Hepatic stellate cell (primary cell): ENCODE results near the gene TMED7.

ENCODE experiments used
- DNase-seq: peaks from one replicate; pipeline ENCODE4 v3.0.0; 2011; ENCODE audit warnings: low spot score

TMED7 gene

GRCh38 chr5:115583474-115583873, 42.4 kb downstream of the TMED7 start:
- peak; percentile 73 for DNase-seq

GRCh38 chr5:115580941-115581340, 44.9 kb downstream of the TMED7 start:
- DNase-seq: no peak

GRCh38 chr5:115579747-115580173, 46.1 kb downstream of the TMED7 start:
- DNase-seq: no peak

- DNase-seq: no peak
Measured at GRCh38 chr5:115579216-115579615, 46.6 kb downstream of the TMED7 start.

- no peak for DNase-seq
Measured at GRCh38 chr5:115578657-115579056, 47.2 kb downstream of the TMED7 start.

GRCh38 chr5:115577741-115578140, 48.1 kb downstream of the TMED7 start:
- DNase-seq: no peak

- no peak for DNase-seq
Measured at GRCh38 chr5:115577329-115577728, 48.5 kb downstream of the TMED7 start.

- DNase-seq: peak; percentile 46
Measured at GRCh38 chr5:115575167-115576070, 50.4 kb downstream of the TMED7 start.

- DNase-seq: no peak
Measured at GRCh38 chr5:115573133-115573532, 52.7 kb downstream of the TMED7 start.

- no peak for DNase-seq
Measured at GRCh38 chr5:115571441-115571878, 54.4 kb downstream of the TMED7 start.

GRCh38 chr5:115568668-115569067, 57.2 kb downstream of the TMED7 start:
- no peak for DNase-seq

GRCh38 chr5:115565233-115565632, 60.6 kb downstream of the TMED7 start:
- no peak for DNase-seq
